B cell (primary cell): Measurements from ENCODE around the gene SH2B2. TPM values are rescaled to one million over a fixed set of nuclear protein-coding genes. Genes with fewer than 3 reads are reported as not detected.

Source experiments
- ATAC-seq: fragments of 200-7000 bp; cut with Tn5 transposase; one replicate; pipeline ENCODE4 v1.10.0; 2021; ENCODE audit warnings: low read depth, mild to moderate bottlenecking, moderate number of reproducible peaks, moderate library complexity
- CTCF ChIA-PET: fragments of 350-600 bp; sonication (Branson Sonifier 250); formaldehyde crosslinking; loops from one replicate; lab custom pipeline; 2021; ENCODE audit warnings: antibody characterized with exemption, inconsistent platforms; lab: Charles Lee
- POLR2A ChIA-PET: fragments of 350-600 bp; sonication (Branson Sonifier 250); formaldehyde crosslinking; loops from one replicate; lab custom pipeline; 2021; ENCODE audit warnings: antibody characterized with exemption; lab: Charles Lee
- DNase-seq: peaks from one replicate; pipeline ENCODE4 v3.0.0; 2013
- H2AFZ ChIP-seq: 2 replicates; pipeline ENCODE4 v1.6.1; 2012; ENCODE audit warnings: mild to moderate bottlenecking, low read depth, low read length; ENCODE audit not compliant: insufficient read depth, poor library complexity, severe bottlenecking
- H3K27ac ChIP-seq, 2 donors: 1 replicate in 1 of 2; 2 replicates in 1 of 2; pipeline ENCODE4 v1.5.1; 2012 to 2013; ENCODE audit warnings: low read length in 2 of 2, mild to moderate bottlenecking in 2 of 2, moderate library complexity in 1 of 2
- H3K27me3 ChIP-seq, 4 experiments: fragments of 200-600 bp in 1 of 4; sonication (generic) in 1 of 4; replicated peaks in 1 of 4; 1 replicate in 2 of 4; 2 replicates in 2 of 4; pipeline versions ENCODE4 v1.6.1 to v1.7.0; 2013 to 2016; ENCODE audit warnings: low read length in 3 of 4, mild to moderate bottlenecking in 2 of 4, mixed read lengths in 1 of 4, moderate library complexity in 1 of 4; ENCODE audit not compliant: insufficient read depth in 4 of 4, control insufficient read depth in 3 of 4; ENCODE audit errors: control extremely low read depth in 1 of 4
- H3K36me3 ChIP-seq, 2 experiments: replicated peaks in 1 of 2; 1 replicate in 1 of 2; 2 replicates in 1 of 2; pipeline versions ENCODE4 v1.6.1 to v1.7.1; 2013; ENCODE audit warnings: low read length in 1 of 2; ENCODE audit not compliant: insufficient read depth in 2 of 2, control insufficient read depth in 1 of 2; ENCODE audit errors: control extremely low read depth in 1 of 2, extremely low read depth in 1 of 2
- H3K4me1 ChIP-seq, 2 donors: fragments of 200-600 bp in 1 of 2; sonication (generic) in 1 of 2; 1 replicate in 1 of 2; 2 replicates in 1 of 2; pipeline versions ENCODE4 v1.5.1 to v1.6.1; 2013 to 2017; ENCODE audit warnings: low read length in 2 of 2; ENCODE audit not compliant: control insufficient read depth in 2 of 2, insufficient read depth in 2 of 2
- H3K4me2 ChIP-seq: replicated peaks from 2 replicates; pipeline ENCODE3; 2012; ENCODE audit warnings: mild to moderate bottlenecking, low read depth, low read length; ENCODE audit not compliant: poor library complexity, severe bottlenecking
- H3K4me3 ChIP-seq, 5 experiments: fragments of 200-600 bp in 1 of 5; sonication (generic) in 1 of 5; 1 replicate in 3 of 5; 2 replicates in 2 of 5; pipeline versions ENCODE4 v1.5.1 to v1.7.0; 2011 to 2016; ENCODE audit warnings: low read length in 4 of 5, mild to moderate bottlenecking in 4 of 5, low read depth in 2 of 5, control low read depth in 1 of 5, moderate library complexity in 1 of 5; ENCODE audit not compliant: insufficient read depth in 1 of 5; ENCODE audit errors: control extremely low read depth in 1 of 5, extremely low read depth in 1 of 5
- H3K79me2 ChIP-seq: fragments of 200-600 bp; sonication (generic); one replicate; pipeline ENCODE4 v1.6.0; 2016; ENCODE audit warnings: low read length; ENCODE audit not compliant: control insufficient read depth, insufficient read depth
- H3K9ac ChIP-seq: fragments of 200-600 bp; sonication (generic); 2 replicates; pipeline ENCODE4 v1.6.1; 2017; ENCODE audit warnings: mild to moderate bottlenecking, low read length, moderate library complexity
- H3K9me3 ChIP-seq, 3 donors: one replicate each; pipeline versions ENCODE4 v1.6.1 to v1.7.1; 2013; ENCODE audit warnings: low read length in 2 of 3; ENCODE audit not compliant: control insufficient read depth in 2 of 3, insufficient read depth in 1 of 3; ENCODE audit errors: control extremely low read depth in 1 of 3
- H4K20me1 ChIP-seq: 2 replicates; pipeline ENCODE4 v1.6.0; 2012; ENCODE audit warnings: mild to moderate bottlenecking, low read length; ENCODE audit not compliant: insufficient read depth, control insufficient read depth, poor library complexity, severe bottlenecking
- H3K27ac Mint-ChIP-seq: one replicate; pipeline ENCODE4 v1.8.0; 2021; ENCODE audit warnings: mixed read lengths
- H3K27me3 Mint-ChIP-seq: one replicate; pipeline ENCODE4 v1.8.0; 2021; ENCODE audit warnings: mixed read lengths
- H3K4me1 Mint-ChIP-seq: one replicate; pipeline ENCODE4 v1.8.0; 2021; ENCODE audit warnings: mixed read lengths
- H3K4me3 Mint-ChIP-seq: one replicate; pipeline ENCODE4 v1.8.0; 2021; ENCODE audit warnings: mixed read lengths
- H3K9me3 Mint-ChIP-seq: one replicate; pipeline ENCODE4 v1.8.0; 2022; ENCODE audit warnings: mixed read lengths; ENCODE audit not compliant: insufficient read depth
- CTCF ChIP-seq: fragments of 200-600 bp; IDR thresholded peaks from one replicate; pipeline ENCODE4 v1.8.0; 2022; ENCODE audit warnings: antibody characterized with exemption, mild to moderate bottlenecking
- EZH2 ChIP-seq: IDR thresholded peaks from 2 replicates; pipeline ENCODE4 v1.6.1; 2012; ENCODE audit warnings: borderline replicate concordance, low read depth, mild to moderate bottlenecking, moderate library complexity, low read length; ENCODE audit not compliant: insufficient read depth, poor library complexity, severe bottlenecking
- WGBS: methylation state at CpG from one replicate; pipeline ENCODE4 v1.1.5; 2013; ENCODE audit warnings: missing lambda C conversion rate; ENCODE audit not compliant: insufficient coverage; 5-methylcytosine and 5-hydroxymethylcytosine counted together
- intact Hi-C: fragments of 100-400 bp; cut with micrococcal nuclease; formaldehyde crosslinking; loops from one replicate; pipeline ENCODE4 v1.10.0; 2022
- polyA plus RNA-seq: library from polyadenylated mRNA; depleted of rRNA; stranded (reverse); fragments of >200 nt; gene quantifications from 2 replicates; pipeline ENCODE4 v1.2.3, GENCODE V29; 2012
- total RNA-seq, 2 donors: library from RNA; stranded (reverse); fragments of 120-200 nt in 1 of 2; gene quantifications; 1 replicate in 1 of 2; 2 replicates in 1 of 2; pipeline versions ENCODE4 v1.2.3 to v1.2.4, GENCODE V29; 2013 to 2022

The SH2B2 gene
- total and polyA plus RNA-seq, 2 donors (not counting 1 experiment from before 2014, with no cell fraction given), result 41.2 to 95.4 TPM

DNA sequence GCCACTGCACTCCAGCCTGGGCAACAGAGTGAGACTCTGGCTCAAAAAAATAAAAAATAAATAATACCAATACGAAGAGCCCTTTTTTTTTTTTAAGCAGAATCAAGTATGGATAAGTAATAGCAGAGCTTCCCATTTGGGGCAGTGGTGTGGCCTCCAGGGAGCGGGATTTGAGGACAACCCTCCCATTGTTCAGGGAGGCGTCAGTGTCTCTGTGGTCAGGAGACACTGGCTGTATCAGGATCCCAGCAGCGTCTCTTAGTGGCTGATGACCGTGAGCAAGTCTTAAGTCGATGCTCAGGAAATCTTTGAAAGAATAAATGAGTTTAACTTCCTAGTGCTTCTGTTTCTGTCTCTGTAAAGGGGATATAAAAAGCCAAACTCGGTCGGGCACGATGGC lies 25.2 kb upstream of the SH2B2 start:
- no peak overlapping the region for H3K4me3 ChIP-seq
- 92% methylated on average over 8 of the region's 9 CpGs for WGBS
- no peaks in the 10 kb centered on the region for H3K27me3 ChIP-seq
- CTCF ChIA-PET, result interaction anchor here (0.7 kb wide), 1 partner anchor 11 kb away, joined by 3 read pairs; no protein-coding TSS in a partner anchor
- H3K9me3 ChIP-seq, result no peaks in the 10 kb centered on the region
- H3K27ac Mint-ChIP-seq, result no peak overlapping the region
- H3K9me3 Mint-ChIP-seq, result no peaks in the 10 kb centered on the region
- H3K4me2 ChIP-seq, result no peak overlapping the region
- no peak overlapping the region for H2AFZ ChIP-seq
- ATAC-seq (no peak), DNase-seq (no peak)
- H3K9ac ChIP-seq, result no peak overlapping the region
- POLR2A ChIA-PET, result no interaction called here
- no peak overlapping the region for H3K4me3 Mint-ChIP-seq
- H3K4me1 ChIP-seq, result no peaks in the 10 kb centered on the region
- intact Hi-C loops, result no loop called here
- H3K4me1 Mint-ChIP-seq, result no peaks in the 10 kb centered on the region
- H3K79me2 ChIP-seq, result no peaks in the 10 kb centered on the region
- H3K36me3 ChIP-seq, result no peaks in the 10 kb centered on the region
- no peak overlapping the region for H3K27ac ChIP-seq
- no peaks in the 10 kb centered on the region for H3K27me3 Mint-ChIP-seq
- H4K20me1 ChIP-seq, result no peaks in the 10 kb centered on the region
- TF ChIP-seq EZH2 (no peak), CTCF (no peak)

GRCh38 chr7:102262546-102262945 lies 24.1 kb upstream of the SH2B2 start:
- Histone ChIP-seq H3K27me3 (no peaks in the 10 kb centered on the region), H3K79me2 (no peaks in the 10 kb centered on the region), H2AFZ (no peak overlapping the region), H4K20me1 (no peaks in the 10 kb centered on the region), H3K27ac (no peak overlapping the region), H3K9me3 (no peaks in the 10 kb centered on the region), H3K9ac (no peak overlapping the region), H3K4me3 (no peak overlapping the region), H3K36me3 (no peaks in the 10 kb centered on the region), H3K4me1 (no peaks in the 10 kb centered on the region), H3K4me2 (no peak overlapping the region)
- CTCF ChIA-PET, result interaction anchor here (0.7 kb wide), 1 partner anchor 12 kb away, joined by 4 read pairs; no protein-coding TSS in a partner anchor
- POLR2A ChIA-PET, result no interaction called here
- TF ChIP-seq EZH2, result no peak
- TF ChIP-seq CTCF, result no peak
- Mint-ChIP-seq H3K4me1 (no peaks in the 10 kb centered on the region), H3K9me3 (no peaks in the 10 kb centered on the region), H3K4me3 (no peak overlapping the region), H3K27ac (no peak overlapping the region), H3K27me3 (no peaks in the 10 kb centered on the region)
- ATAC-seq (no peak), DNase-seq (no peak)
- WGBS, result 93% methylated on average over 12 of the region's 13 CpGs
- intact Hi-C loops, result no loop called here
